HCT116 (cell line): ENCODE results near the gene BEND6. TPM values are rescaled to one million over a fixed set of nuclear protein-coding genes. Genes with fewer than 3 reads are reported as not detected.

ENCODE experiments used
- ATAC-seq: fragments of 200-7000 bp; cut with Tn5 transposase; 2 replicates; pipeline ENCODE4 v1.9.1; 2020; ENCODE audit warnings: mild to moderate bottlenecking, moderate library complexity
- BruUV-seq: library from RNA; stranded (reverse); fragments of 400-500 nt; replicated peaks from 2 replicates; lab custom pipeline; 2021; lab: Mats Ljungman, UMichigan
- CTCF ChIA-PET: fragments of 300-600 bp; sonication (Branson Sonifier 250); formaldehyde crosslinking; loops from one replicate; lab custom pipeline; 2021; ENCODE audit warnings: antibody characterized with exemption; lab: Charles Lee
- POLR2A ChIA-PET: fragments of 300-600, 350-600 bp; sonication (Branson Sonifier 250); formaldehyde crosslinking; loops from one replicate; lab custom pipeline; 2021; ENCODE audit warnings: antibody characterized with exemption; lab: Charles Lee
- RAD21 ChIA-PET, 2 experiments: fragments of 300-600 bp; sonication (Branson Sonifier 250); formaldehyde crosslinking; loops; one replicate each; lab custom pipeline; 2023; ENCODE audit warnings: low total read pairs in 2 of 2; ENCODE audit not compliant: uncharacterized antibody in 2 of 2, unreplicated experiment in 2 of 2, low non-redundant PET in 1 of 2; lab: Charles Lee
- DNase-seq: peaks from one replicate; pipeline ENCODE4 v3.0.0-alpha.2; 2010; ENCODE audit warnings: low read depth, low spot score
- H2AFZ ChIP-seq: fragments of 200-600 bp; shearing (Covaris generic), sonication (generic); 2 replicates; pipeline ENCODE4 v1.6.1; 2017; ENCODE audit warnings: low read depth, mixed run types, mixed read lengths, antibody characterized with exemption, low read length; ENCODE audit not compliant: poor library complexity, severe bottlenecking
- H3K27ac ChIP-seq: 2 replicates; pipeline ENCODE4 v1.5.1; 2012; ENCODE audit warnings: low read depth, low read length
- H3K27me3 ChIP-seq: fragments of 200-600 bp; sonication (generic); 2 replicates; pipeline ENCODE4 v1.6.1; 2016; ENCODE audit warnings: mixed run types, low read length, mixed read lengths; ENCODE audit not compliant: insufficient read depth
- H3K36me3 ChIP-seq, 2 experiments: fragments of 200-500 bp in 1 of 2; fragments of 200-600 bp in 1 of 2; sonication (Bioruptor generic) in 1 of 2; sonication (generic) in 1 of 2; 2 replicates each; pipeline versions ENCODE4 v1.5.1 to v1.6.1; 2014 to 2016; ENCODE audit warnings: low read length in 2 of 2, inconsistent platforms in 1 of 2, mixed read lengths in 1 of 2, mixed run types in 1 of 2; ENCODE audit not compliant: insufficient read depth in 2 of 2, control insufficient read depth in 1 of 2
- H3K4me1 ChIP-seq, 2 experiments: fragments of 200-600 bp in 1 of 2; sonication (generic) in 1 of 2; 2 replicates each; pipeline versions ENCODE4 v1.5.1 to v1.6.1; 2012 to 2017; ENCODE audit warnings: low read length in 2 of 2, inconsistent platforms in 1 of 2, mild to moderate bottlenecking in 1 of 2, mixed read lengths in 1 of 2, mixed run types in 1 of 2, moderate library complexity in 1 of 2; ENCODE audit not compliant: insufficient read depth in 2 of 2, control insufficient read depth in 1 of 2
- H3K4me2 ChIP-seq: fragments of 200-600 bp; sonication (generic); 2 replicates; pipeline ENCODE4 v1.6.1; 2017; ENCODE audit warnings: mixed run types, low read length, mixed read lengths
- H3K4me3 ChIP-seq, 2 experiments: fragments of 200-600 bp in 1 of 2; sonication (generic) in 1 of 2; replicated peaks in 1 of 2; 2 replicates each; pipeline ENCODE4 v1.5.1; 2011 to 2016; ENCODE audit warnings: low read length in 2 of 2, control low read depth in 1 of 2, low read depth in 1 of 2, mild to moderate bottlenecking in 1 of 2, mixed read lengths in 1 of 2, mixed run types in 1 of 2
- H3K79me2 ChIP-seq: fragments of 200-600 bp; sonication (generic); 2 replicates; pipeline ENCODE4 v1.6.1; 2017; ENCODE audit warnings: mild to moderate bottlenecking, mixed run types, low read length, moderate library complexity, mixed read lengths; ENCODE audit not compliant: insufficient read depth
- H3K9ac ChIP-seq: fragments of 200-600 bp; sonication (generic); 2 replicates; pipeline ENCODE4 v1.6.1; 2016; ENCODE audit warnings: low read length, mixed read lengths
- H3K9me2 ChIP-seq: fragments of 200-600 bp; sonication (generic), shearing (Covaris generic); 2 replicates; pipeline ENCODE4 v1.6.1; 2017; ENCODE audit warnings: mixed run types, mild to moderate bottlenecking, moderate library complexity; ENCODE audit not compliant: insufficient read depth
- H3K9me3 ChIP-seq, 2 experiments: fragments of 200-500 bp in 1 of 2; fragments of 200-600 bp in 1 of 2; sonication (Bioruptor generic) in 1 of 2; sonication (generic) in 1 of 2; 2 replicates each; pipeline ENCODE4 v1.6.1; 2014 to 2017; ENCODE audit warnings: low read length in 2 of 2, mixed read lengths in 2 of 2, inconsistent platforms in 1 of 2, low read depth in 1 of 2, mild to moderate bottlenecking in 1 of 2, mixed run types in 1 of 2, moderate library complexity in 1 of 2; ENCODE audit not compliant: control insufficient read depth in 1 of 2, insufficient read depth in 1 of 2
- H4K20me1 ChIP-seq: fragments of 200-600 bp; sonication (generic), shearing (Covaris generic); 2 replicates; pipeline ENCODE4 v1.6.1; 2017; ENCODE audit warnings: mixed run types, mild to moderate bottlenecking, moderate library complexity; ENCODE audit not compliant: insufficient read depth
- CBX3 ChIP-seq: IDR thresholded peaks from 2 replicates; pipeline ENCODE4 v1.6.1; 2012; ENCODE audit warnings: low read depth
- CEBPB ChIP-seq: IDR thresholded peaks from 2 replicates; pipeline ENCODE4 v1.6.1; 2012; ENCODE audit warnings: low read depth
- CTCF ChIP-seq, 3 experiments: fragments of 200-600 bp in 1 of 3; sonication (generic) in 1 of 3; IDR thresholded peaks in 2 of 3; conservative IDR thresholded peaks in 1 of 3; 2 replicates each; pipeline ENCODE4 v1.5.1; 2012 to 2017; ENCODE audit warnings: low read depth in 2 of 3, low read length in 2 of 3, antibody characterized with exemption in 1 of 3, borderline replicate concordance in 1 of 3, control low read depth in 1 of 3, mild to moderate bottlenecking in 1 of 3, mixed read lengths in 1 of 3, mixed run types in 1 of 3, moderate library complexity in 1 of 3; ENCODE audit not compliant: insufficient read depth in 1 of 3
- POLR2A ChIP-seq: IDR thresholded peaks from 2 replicates; pipeline ENCODE4 v1.7.0; 2011; ENCODE audit warnings: borderline replicate concordance; ENCODE audit not compliant: insufficient read depth, insufficient read length; ENCODE audit errors: extremely low read depth
- POLR2AphosphoS5 ChIP-seq: IDR thresholded peaks from 2 replicates; pipeline ENCODE4 v1.6.1; 2011; ENCODE audit warnings: mild to moderate bottlenecking, low read depth, low read length, moderate library complexity
- SP1 ChIP-seq: IDR thresholded peaks from 2 replicates; pipeline ENCODE4 v1.6.1; 2012; ENCODE audit warnings: low read depth
- TCF7L2 ChIP-seq: IDR thresholded peaks from 2 replicates; pipeline ENCODE4 v1.7.0; 2011; ENCODE audit warnings: borderline replicate concordance, inconsistent platforms; ENCODE audit not compliant: insufficient read depth, insufficient read length; ENCODE audit errors: extremely low read depth
- YY1 ChIP-seq: IDR thresholded peaks from 2 replicates; pipeline ENCODE4 v1.6.1; 2011; ENCODE audit warnings: low read length, low read depth, moderate library complexity, mild to moderate bottlenecking; ENCODE audit not compliant: insufficient replicate concordance; ENCODE audit errors: extremely low read depth
- intact Hi-C: fragments of 100-400 bp; cut with micrococcal nuclease; formaldehyde crosslinking; loops from 2 replicates; pipeline ENCODE4 v1.10.0; 2022
- total RNA-seq: library from RNA; stranded (reverse); gene quantifications from one replicate; pipeline ENCODE4 v1.2.1, GENCODE V29; 2021; ENCODE audit not compliant: unreplicated experiment
- TF ChIP-seq, protein P1 (sequence below): IDR thresholded peaks from 2 replicates; pipeline ENCODE4 v1.6.1; 2012

BEND6 gene
- total RNA-seq, 1 experiment from 2014 or later, result 4.0 TPM

GRCh38 chr6:56951049-56951831 is 3.7 kb upstream of the BEND6 start:
- POLR2A ChIA-PET, result interaction anchor here (1.7 kb wide), 1 partner anchor 12 kb away, joined by 8 read pairs; no protein-coding TSS in a partner anchor
- TF ChIP-seq SP1 (no peak), POLR2AphosphoS5 (no peak), CBX3 (no peak), CTCF (IDR thresholded peaks at IDR 0.05 in 2 of 3, conservative IDR thresholded peaks at IDR 0.05 in 1 of 3; ENCODE audit: borderline replicate concordance in 1 of 3, insufficient read depth in 1 of 3, low read depth in 2 of 3, low read length in 2 of 3) (no peak), YY1 (no peak), POLR2A (no peak), CEBPB (no peak), TCF7L2 (no peak)
- TF ChIP-seq, protein P1, sequence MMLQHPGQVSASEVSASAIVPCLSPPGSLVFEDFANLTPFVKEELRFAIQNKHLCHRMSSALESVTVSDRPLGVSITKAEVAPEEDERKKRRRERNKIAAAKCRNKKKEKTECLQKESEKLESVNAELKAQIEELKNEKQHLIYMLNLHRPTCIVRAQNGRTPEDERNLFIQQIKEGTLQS, result no peak
- TF ChIP-seq, all 23 proteins: peak for 0

More at GRCh38 chr6:56951049-56951831, 3.7 kb upstream of the BEND6 start:
- Histone ChIP-seq H3K4me2 (no peak overlapping the region), H3K4me3 (no peak overlapping the region), H4K20me1 (no peaks in the 10 kb centered on the region), H3K9me3 (no peaks in the 10 kb centered on the region), H3K79me2 (peaks cover 63% of the 10 kb centered on the region), H3K27ac (no peak overlapping the region), H3K36me3 (peaks cover 12 to 46% of the 10 kb centered on the region in 2 experiments; a peak in 3 of 4 replicates), H3K4me1 (peaks cover 8 to 33% of the 10 kb centered on the region in 2 experiments), H3K9me2 (no peaks in the 10 kb centered on the region), H2AFZ (no peak overlapping the region), H3K9ac (no peak overlapping the region), H3K27me3 (no peaks in the 10 kb centered on the region)
- BruUV-seq, result no TSS peak
- ChIA-PET RAD21 (no interaction called here), CTCF (no interaction called here)
- no peak for ATAC-seq
- no peak for DNase-seq
- intact Hi-C loops, result no loop called here
